Activated CD8-positive, alpha-beta T cell treated with anti-CD3 and anti-CD28 coated beads for 36 hours (primary cell): ENCODE results near the gene MUC4. TPM values are rescaled to one million over a fixed set of nuclear protein-coding genes. Genes with fewer than 3 reads are reported as not detected.

Experiments
- ATAC-seq: fragments of 200-7000 bp; cut with Tn5 transposase; one replicate; pipeline ENCODE4 v1.10.0; 2021; ENCODE audit warnings: mild to moderate bottlenecking, moderate library complexity
- CTCF ChIA-PET: fragments of 350-600 bp; sonication (Branson Sonifier 250); formaldehyde crosslinking; loops from one replicate; lab custom pipeline; 2021; ENCODE audit warnings: antibody characterized with exemption; lab: Charles Lee
- POLR2A ChIA-PET: fragments of 350-600 bp; sonication (Branson Sonifier 250); formaldehyde crosslinking; loops from one replicate; lab custom pipeline; 2021; ENCODE audit warnings: antibody characterized with exemption; lab: Charles Lee
- DNase-seq: peaks from one replicate; pipeline ENCODE4 v3.0.0-alpha.2; 2020
- H3K27ac Mint-ChIP-seq: one replicate; pipeline ENCODE4 v1.8.0; 2021; ENCODE audit warnings: mild to moderate bottlenecking, mixed read lengths
- H3K27me3 Mint-ChIP-seq: one replicate; pipeline ENCODE4 v1.8.0; 2021; ENCODE audit warnings: mixed read lengths
- H3K36me3 Mint-ChIP-seq: one replicate; pipeline ENCODE4 v1.8.0; 2021; ENCODE audit warnings: low read depth, mixed read lengths
- H3K4me1 Mint-ChIP-seq: one replicate; pipeline ENCODE4 v1.8.0; 2021; ENCODE audit warnings: low read depth, mixed read lengths
- H3K4me3 Mint-ChIP-seq: one replicate; pipeline ENCODE4 v1.8.0; 2021; ENCODE audit warnings: mild to moderate bottlenecking, moderate library complexity, mixed read lengths
- H3K9me3 Mint-ChIP-seq: one replicate; pipeline ENCODE4 v1.8.0; 2021; ENCODE audit warnings: mixed read lengths
- CTCF ChIP-seq: fragments of 200-600 bp; IDR thresholded peaks from one replicate; pipeline ENCODE4 v1.8.0; 2022; ENCODE audit warnings: antibody characterized with exemption, mild to moderate bottlenecking
- intact Hi-C: fragments of 100-400 bp; cut with micrococcal nuclease; formaldehyde crosslinking; loops from one replicate; pipeline ENCODE4 v1.10.0; 2022
- total RNA-seq, 2 experiments: library from RNA; stranded (reverse); gene quantifications; one replicate each; pipeline ENCODE4 v1.2.3, GENCODE V29; 2021

The MUC4 gene
- total RNA-seq, 2 experiments from 2014 or later = 0.20 to 0.31 TPM

- DNase-seq = no peak
- Mint-ChIP-seq H3K27ac (no peak overlapping the region), H3K27me3 (no peaks in the 10 kb centered on the region), H3K9me3 (no peaks in the 10 kb centered on the region), H3K4me3 (no peak overlapping the region), H3K4me1 (no peaks in the 10 kb centered on the region), H3K36me3 (no peaks in the 10 kb centered on the region)
- ChIA-PET POLR2A (no interaction called here), CTCF (interaction anchor here (1.2 to 1.7 kb wide), 2 partner anchors 15 to 18 kb away, joined by 3 to 10 read pairs; no protein-coding TSS in a partner anchor)
- no peak for ATAC-seq
- no peak for TF ChIP-seq CTCF
- intact Hi-C loops = no loop called here
These were observed 24.1 kb upstream of the MUC4 start for GRCh38 chr3:195835791-195836190.

- intact Hi-C loops = no loop called here
- no peaks in the 10 kb centered on the region for H3K4me1 Mint-ChIP-seq
- ChIA-PET CTCF (interaction anchor here (1.7 kb wide), 1 partner anchor 16 kb away, joined by 10 read pairs; no protein-coding TSS in a partner anchor), POLR2A (interaction anchor here (1.0 to 1.3 kb wide), 2 partner anchors 16 kb away, joined by 3 read pairs; no protein-coding TSS in a partner anchor)
- H3K4me3 Mint-ChIP-seq = no peak overlapping the region
- ATAC-seq (no peak), DNase-seq (no peak)
- H3K27ac Mint-ChIP-seq = no peak overlapping the region
- H3K36me3 Mint-ChIP-seq = no peaks in the 10 kb centered on the region
- TF ChIP-seq CTCF = no peak
- no peaks in the 10 kb centered on the region for H3K9me3 Mint-ChIP-seq
- no peaks in the 10 kb centered on the region for H3K27me3 Mint-ChIP-seq
These were observed 23.2 kb upstream of the MUC4 start for GRCh38 chr3:195834675-195835583.

- Mint-ChIP-seq H3K27ac (no peak overlapping the region), H3K27me3 (no peaks in the 10 kb centered on the region), H3K9me3 (no peaks in the 10 kb centered on the region), H3K4me3 (no peak overlapping the region), H3K36me3 (no peaks in the 10 kb centered on the region), H3K4me1 (no peaks in the 10 kb centered on the region)
- ATAC-seq = no peak
- TF ChIP-seq CTCF = no peak
- ChIA-PET CTCF (no interaction called here), POLR2A (no interaction called here)
- intact Hi-C loops = no loop called here
- no peak for DNase-seq
These were observed 18.1 kb upstream of the MUC4 start for GRCh38 chr3:195829897-195830254.

- POLR2A ChIA-PET = no interaction called here
- no peaks in the 10 kb centered on the region for H3K9me3 Mint-ChIP-seq
- H3K4me1 Mint-ChIP-seq = no peaks in the 10 kb centered on the region
- H3K27me3 Mint-ChIP-seq = no peaks in the 10 kb centered on the region
- intact Hi-C loops = no loop called here
- no peak for DNase-seq
- H3K36me3 Mint-ChIP-seq = no peaks in the 10 kb centered on the region
- no peak overlapping the region for H3K27ac Mint-ChIP-seq
- TF ChIP-seq CTCF = no peak
- no peak for ATAC-seq
- H3K4me3 Mint-ChIP-seq = no peak overlapping the region
- CTCF ChIA-PET = interaction anchor here (2.1 kb wide), 1 partner anchor 22 kb away, joined by 7 read pairs; no protein-coding TSS in a partner anchor
These were observed 17.0 kb upstream of the MUC4 start for GRCh38 chr3:195828762-195829161.
